ENCODE measurements around the gene OOSP1.

OOSP1 gene

DNA sequence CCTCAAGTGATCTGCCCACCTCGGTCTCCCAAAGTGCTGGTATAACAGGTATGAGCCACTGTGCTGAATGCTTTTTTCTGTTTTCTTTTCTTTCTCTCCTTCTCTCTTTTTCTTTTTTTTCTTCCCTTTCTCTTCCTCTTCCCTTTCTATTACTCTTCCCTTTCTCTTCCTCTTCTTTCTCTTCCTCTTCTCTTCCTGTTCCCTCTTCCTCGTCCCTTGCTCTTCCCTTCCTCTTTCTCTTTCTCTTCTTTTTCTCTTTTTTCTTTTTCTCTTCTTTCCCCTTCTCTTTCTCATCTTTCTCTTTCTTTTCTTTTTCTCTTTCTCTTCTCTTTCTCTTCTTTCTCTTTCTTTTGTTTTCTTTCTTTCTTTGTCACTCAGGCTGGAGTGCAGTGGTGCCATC lies 1.2 kb downstream of the OOSP1 start:
- Histone ChIP-seq H3K4me1 (ENCODE audit: insufficient read depth, low read length, severe bottlenecking) (no peaks in the 10 kb centered on the region), H3K9me3 (ENCODE audit: low read length) (no peaks in the 10 kb centered on the region), H3K9ac (ENCODE audit: low read length) (no peak overlapping the region), H3K79me2 (ENCODE audit: insufficient read depth, low read length) (no peaks in the 10 kb centered on the region), H3K36me3 (ENCODE audit: insufficient read depth, low read length) (no peaks in the 10 kb centered on the region), H3K9me2 (ENCODE audit: low read depth, low read length) (no peaks in the 10 kb centered on the region), H3F3A (ENCODE audit: insufficient read depth, low read length) (no peaks in the 10 kb centered on the region), H3K27ac (ENCODE audit: low read depth, low read length, poor library complexity, severe bottlenecking) (no peak overlapping the region), H3K4me3 (ENCODE audit: low read depth, low read length, poor library complexity, severe bottlenecking) (no peak overlapping the region), H2AFZ (ENCODE audit: low read length) (no peak overlapping the region), H3K4me2 (ENCODE audit: low read length) (no peak overlapping the region), H4K20me1 (ENCODE audit: insufficient read depth, low read length) (no peaks in the 10 kb centered on the region), H3K27me3 (ENCODE audit: insufficient read depth, low read length) (no peaks in the 10 kb centered on the region)
- TF ChIP-seq EZH2 (IDR thresholded peaks at IDR 0.05; ENCODE audit: borderline replicate concordance, low read length), result no peak

DNA sequence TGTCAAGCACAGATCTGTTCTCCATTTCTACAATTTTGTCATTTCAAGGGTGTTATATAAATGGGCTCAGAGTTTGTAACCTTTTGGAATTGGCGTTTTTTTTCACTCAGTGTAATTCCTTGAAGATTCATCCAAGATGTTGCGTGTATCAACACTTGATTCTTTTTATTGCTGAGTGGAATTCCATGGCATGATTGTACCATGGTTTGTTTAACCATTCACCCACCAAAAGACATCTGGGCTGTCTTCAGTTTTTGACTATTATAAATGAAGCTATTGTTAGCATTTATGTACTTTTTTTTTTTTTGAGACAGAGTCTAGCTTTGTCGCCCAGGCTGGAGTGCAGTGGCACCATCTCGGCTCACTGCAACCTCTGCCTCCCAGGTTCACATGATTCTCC lies 2.9 kb downstream of the OOSP1 start:
- Histone ChIP-seq H4K20me1 (ENCODE audit: insufficient read depth, low read length) (no peaks in the 10 kb centered on the region), H3K9me2 (ENCODE audit: low read depth, low read length) (no peaks in the 10 kb centered on the region), H3K36me3 (ENCODE audit: insufficient read depth, low read length) (no peaks in the 10 kb centered on the region), H3K4me3 (ENCODE audit: low read depth, low read length, poor library complexity, severe bottlenecking) (no peak overlapping the region), H3K27me3 (ENCODE audit: insufficient read depth, low read length) (no peaks in the 10 kb centered on the region), H3K4me2 (ENCODE audit: low read length) (no peak overlapping the region), H3K9ac (ENCODE audit: low read length) (no peak overlapping the region), H3K9me3 (ENCODE audit: low read length) (no peaks in the 10 kb centered on the region), H3K4me1 (ENCODE audit: insufficient read depth, low read length, severe bottlenecking) (no peaks in the 10 kb centered on the region), H3K79me2 (ENCODE audit: insufficient read depth, low read length) (no peaks in the 10 kb centered on the region), H3F3A (ENCODE audit: insufficient read depth, low read length) (no peaks in the 10 kb centered on the region), H3K27ac (ENCODE audit: low read depth, low read length, poor library complexity, severe bottlenecking) (no peak overlapping the region), H2AFZ (ENCODE audit: low read length) (no peak overlapping the region)
- TF ChIP-seq EZH2 (IDR thresholded peaks at IDR 0.05; ENCODE audit: borderline replicate concordance, low read length) (no peak), CTCF (IDR thresholded peaks at IDR 0.05; ENCODE audit: low read length) (no peak)

DNA sequence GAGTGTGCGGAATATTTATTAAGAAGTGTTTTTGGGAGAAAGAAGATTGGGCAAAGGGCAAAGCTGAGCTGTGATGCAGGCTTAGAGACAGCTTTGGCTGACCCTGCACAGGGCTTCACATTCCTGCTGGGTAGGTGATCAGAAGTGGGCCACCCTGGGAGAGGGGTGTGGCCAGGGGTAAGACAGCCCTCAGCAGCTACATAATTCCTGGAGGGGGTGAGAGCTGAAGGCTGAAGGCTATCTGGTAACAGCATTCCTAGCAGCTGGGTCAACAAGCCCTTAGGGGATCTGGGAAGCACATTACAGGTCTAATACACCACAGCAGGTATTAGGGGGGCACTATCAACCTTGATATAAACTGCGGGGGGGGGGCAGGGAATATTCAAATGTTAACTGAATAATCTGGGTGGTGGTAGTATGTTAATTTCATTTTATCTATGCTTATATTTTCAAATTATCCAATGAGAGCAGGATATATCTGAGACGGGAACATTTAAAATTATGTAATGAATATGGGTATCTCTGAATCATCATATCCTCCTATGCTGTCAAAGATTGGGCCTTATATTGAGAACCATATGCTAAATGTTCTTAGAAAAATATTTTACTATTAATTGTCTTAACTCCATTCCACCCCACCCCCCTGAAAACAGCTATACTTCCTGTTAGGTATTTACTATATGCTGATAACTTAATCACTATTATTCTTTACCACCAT lies 5.9 kb downstream of the OOSP1 start:
- H2AFZ ChIP-seq (ENCODE audit: low read length), result no peak overlapping the region
- H3K4me2 ChIP-seq (ENCODE audit: low read length), result no peak overlapping the region
- H3K9me2 ChIP-seq (ENCODE audit: low read depth, low read length), result no peaks in the 10 kb centered on the region
- no peaks in the 10 kb centered on the region for H3K36me3 ChIP-seq (ENCODE audit: insufficient read depth, low read length)
- no peak for TF ChIP-seq CTCF (IDR thresholded peaks at IDR 0.05; ENCODE audit: low read length)
- no peak for TF ChIP-seq EZH2 (IDR thresholded peaks at IDR 0.05; ENCODE audit: borderline replicate concordance, low read length)
- no peak overlapping the region for H3K4me3 ChIP-seq (ENCODE audit: low read depth, low read length, poor library complexity, severe bottlenecking)
- no peak overlapping the region for H3K27ac ChIP-seq (ENCODE audit: low read depth, low read length, poor library complexity, severe bottlenecking)
- H3F3A ChIP-seq (ENCODE audit: insufficient read depth, low read length), result no peaks in the 10 kb centered on the region
- H3K4me1 ChIP-seq (ENCODE audit: insufficient read depth, low read length, severe bottlenecking), result no peaks in the 10 kb centered on the region
- no peaks in the 10 kb centered on the region for H3K9me3 ChIP-seq (ENCODE audit: low read length)
- no peaks in the 10 kb centered on the region for H4K20me1 ChIP-seq (ENCODE audit: insufficient read depth, low read length)
- H3K27me3 ChIP-seq (ENCODE audit: insufficient read depth, low read length), result no peaks in the 10 kb centered on the region
- no peak overlapping the region for H3K9ac ChIP-seq (ENCODE audit: low read length)
- no peaks in the 10 kb centered on the region for H3K79me2 ChIP-seq (ENCODE audit: insufficient read depth, low read length)

DNA sequence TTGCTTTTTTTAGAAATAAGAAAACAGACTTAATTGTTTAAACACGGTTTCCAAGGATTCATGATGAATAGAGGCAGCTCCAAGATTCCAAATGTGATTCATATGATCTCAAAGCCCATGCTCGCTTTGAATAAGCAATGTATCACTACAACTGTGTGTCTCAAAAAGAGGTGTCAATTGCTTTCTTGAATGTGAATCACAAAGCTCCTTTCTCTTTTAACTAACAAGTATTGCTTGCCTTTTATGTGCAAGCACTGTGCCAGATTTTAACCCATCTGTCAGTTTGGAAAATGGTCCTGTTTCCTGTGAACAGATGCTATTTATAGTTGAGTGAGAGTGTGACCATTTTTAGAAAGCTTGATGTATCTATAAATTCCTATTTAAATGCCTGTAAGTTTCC lies 6.5 kb downstream of the OOSP1 start:
- no peaks in the 10 kb centered on the region for H3K79me2 ChIP-seq (ENCODE audit: insufficient read depth, low read length)
- no peaks in the 10 kb centered on the region for H3K9me2 ChIP-seq (ENCODE audit: low read depth, low read length)
- no peak overlapping the region for H3K4me3 ChIP-seq (ENCODE audit: low read depth, low read length, poor library complexity, severe bottlenecking)
- H2AFZ ChIP-seq (ENCODE audit: low read length), result no peak overlapping the region
- no peaks in the 10 kb centered on the region for H3K9me3 ChIP-seq (ENCODE audit: low read length)
- H3K36me3 ChIP-seq (ENCODE audit: insufficient read depth, low read length), result no peaks in the 10 kb centered on the region
- H3K27me3 ChIP-seq (ENCODE audit: insufficient read depth, low read length), result no peaks in the 10 kb centered on the region
- H3K4me1 ChIP-seq (ENCODE audit: insufficient read depth, low read length, severe bottlenecking), result no peaks in the 10 kb centered on the region
- H3K4me2 ChIP-seq (ENCODE audit: low read length), result no peak overlapping the region
- H3F3A ChIP-seq (ENCODE audit: insufficient read depth, low read length), result no peaks in the 10 kb centered on the region
- no peak overlapping the region for H3K27ac ChIP-seq (ENCODE audit: low read depth, low read length, poor library complexity, severe bottlenecking)
- TF ChIP-seq EZH2 (IDR thresholded peaks at IDR 0.05; ENCODE audit: borderline replicate concordance, low read length), result no peak
- no peak for TF ChIP-seq CTCF (IDR thresholded peaks at IDR 0.05; ENCODE audit: low read length)
- H3K9ac ChIP-seq (ENCODE audit: low read length), result no peak overlapping the region
- no peaks in the 10 kb centered on the region for H4K20me1 ChIP-seq (ENCODE audit: insufficient read depth, low read length)
